ENCODE data around the gene MUSTN1.

Gene MUSTN1

DNA sequence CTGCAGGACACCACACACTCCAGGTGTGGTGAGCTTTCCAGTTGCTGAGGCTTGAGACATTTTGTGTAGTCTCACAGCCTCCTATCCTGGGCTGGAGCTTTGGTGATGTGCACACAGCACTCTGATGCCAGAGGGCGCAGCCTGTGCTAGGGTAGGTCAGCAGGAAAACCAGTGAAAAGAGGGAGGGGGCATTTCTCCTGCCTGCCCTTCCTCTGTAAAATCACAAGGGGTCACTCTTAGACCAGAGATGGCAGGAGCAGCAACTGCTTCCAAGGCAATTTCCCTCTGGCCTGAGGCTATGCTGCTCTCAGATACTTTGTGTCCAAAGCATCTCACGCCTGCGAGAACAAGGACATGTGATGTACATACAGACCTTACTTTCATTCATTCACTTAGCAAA, 16.5 kb upstream of the MUSTN1 start:
- peak in 1 of 4 experiments; percentile 2 for DNase-seq

DNA sequence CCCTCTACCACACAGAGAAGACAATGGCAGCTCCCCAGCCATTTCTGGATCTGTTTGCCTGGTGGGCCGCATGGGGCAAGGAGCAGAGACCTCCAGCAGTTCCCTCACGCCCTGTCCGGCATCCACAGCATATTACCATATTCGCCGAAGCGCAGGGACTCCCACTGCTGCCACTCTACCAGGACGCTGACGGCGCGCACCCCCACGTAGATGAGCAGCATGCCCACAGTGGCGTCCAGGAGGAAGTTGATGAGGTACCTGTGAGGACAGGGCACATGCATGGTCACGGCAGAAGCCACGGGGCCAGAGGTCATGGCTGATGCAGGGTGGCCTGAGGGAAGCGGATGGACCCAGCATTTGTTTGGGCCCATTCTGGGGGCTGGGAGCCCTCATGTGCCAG, 14.8 kb upstream of the MUSTN1 start:
- DNase-seq: no peak

DNA sequence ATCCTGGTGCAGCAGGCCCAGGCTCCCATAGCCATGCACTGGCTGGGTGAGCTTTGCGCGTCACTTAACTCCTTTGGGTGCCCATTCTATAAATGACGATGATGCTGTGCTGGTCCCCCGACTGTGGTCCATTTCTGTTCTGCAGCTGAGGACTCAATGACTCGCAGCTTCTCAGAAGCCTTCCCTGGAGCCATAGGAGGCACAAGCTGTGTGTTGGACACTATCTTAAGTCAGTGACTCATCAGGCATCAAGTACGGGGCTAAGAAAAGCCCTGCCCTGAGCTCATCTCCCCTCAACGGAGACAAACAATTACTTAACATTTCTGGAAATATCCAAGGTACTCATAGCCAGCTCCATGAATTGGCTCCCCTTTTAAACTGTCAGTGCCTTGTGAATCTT, 13.8 kb upstream of the MUSTN1 start:
- DNase-seq: no peak

DNA sequence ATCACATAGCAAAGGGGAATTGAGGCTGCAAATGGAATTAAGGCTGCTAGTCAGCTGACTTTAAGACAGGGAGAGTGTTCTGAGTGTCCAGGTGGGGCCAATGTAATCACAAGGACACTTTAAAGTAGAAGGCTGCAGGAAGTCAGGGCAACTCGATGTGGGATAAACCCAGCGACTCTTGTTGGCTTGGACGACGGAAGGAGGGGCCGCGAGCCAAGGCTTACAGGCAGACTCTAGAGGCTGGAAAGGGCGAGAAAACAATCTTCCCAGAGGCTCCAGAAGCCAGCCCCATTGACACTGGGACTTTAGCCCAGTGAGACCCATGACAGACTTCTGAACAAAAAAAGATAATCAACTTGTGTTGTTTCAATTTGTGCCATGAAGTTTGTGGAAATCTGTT, 12.9 kb upstream of the MUSTN1 start:
- no peak for DNase-seq

DNA sequence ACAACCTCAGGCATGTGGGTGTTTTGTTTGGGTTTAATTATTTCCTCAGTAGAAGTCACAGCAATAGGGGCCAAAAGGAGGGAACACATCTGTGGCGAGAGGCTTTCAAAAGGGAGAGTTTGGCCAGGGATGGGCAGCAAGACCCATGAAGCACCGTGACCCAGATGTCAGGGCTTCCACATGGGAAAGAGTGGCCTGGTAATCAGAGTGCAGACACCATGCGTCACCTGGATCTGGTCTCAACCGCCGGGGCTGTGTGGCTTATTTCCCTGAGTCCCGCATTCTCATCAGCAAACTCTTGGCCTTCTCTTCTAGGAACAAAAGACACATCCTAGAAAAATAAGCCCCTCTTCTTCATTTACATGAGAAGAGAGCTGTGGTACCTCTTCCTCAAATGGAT, 12.4 kb upstream of the MUSTN1 start:
- no peak for DNase-seq

DNA sequence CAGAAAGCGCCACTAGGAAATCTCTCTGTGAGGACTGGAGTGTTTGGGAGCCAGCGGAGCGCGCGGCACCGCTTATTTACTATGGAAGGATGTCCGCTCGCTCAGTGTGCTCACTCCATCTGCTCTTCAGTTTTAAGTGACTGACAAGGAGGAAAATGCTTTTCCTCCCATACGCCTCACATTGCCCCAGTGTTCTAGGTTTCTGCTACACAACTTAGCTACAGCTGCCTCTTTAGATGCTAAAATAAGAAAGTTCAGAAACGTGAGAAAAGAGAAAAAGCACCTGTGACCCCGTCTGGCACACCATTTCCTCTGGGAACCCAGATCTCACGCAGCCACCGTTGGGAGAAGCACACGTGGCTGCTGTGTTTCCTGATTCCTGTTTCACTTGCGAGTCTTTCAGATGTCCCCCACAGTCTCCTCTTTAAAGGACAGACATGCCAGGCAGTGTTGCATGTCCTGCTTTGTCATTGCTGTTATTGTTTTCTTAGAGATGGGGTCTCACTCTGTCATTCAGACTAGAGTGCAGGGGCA, 11.7 kb upstream of the MUSTN1 start:
- DNase-seq: no peak

DNA sequence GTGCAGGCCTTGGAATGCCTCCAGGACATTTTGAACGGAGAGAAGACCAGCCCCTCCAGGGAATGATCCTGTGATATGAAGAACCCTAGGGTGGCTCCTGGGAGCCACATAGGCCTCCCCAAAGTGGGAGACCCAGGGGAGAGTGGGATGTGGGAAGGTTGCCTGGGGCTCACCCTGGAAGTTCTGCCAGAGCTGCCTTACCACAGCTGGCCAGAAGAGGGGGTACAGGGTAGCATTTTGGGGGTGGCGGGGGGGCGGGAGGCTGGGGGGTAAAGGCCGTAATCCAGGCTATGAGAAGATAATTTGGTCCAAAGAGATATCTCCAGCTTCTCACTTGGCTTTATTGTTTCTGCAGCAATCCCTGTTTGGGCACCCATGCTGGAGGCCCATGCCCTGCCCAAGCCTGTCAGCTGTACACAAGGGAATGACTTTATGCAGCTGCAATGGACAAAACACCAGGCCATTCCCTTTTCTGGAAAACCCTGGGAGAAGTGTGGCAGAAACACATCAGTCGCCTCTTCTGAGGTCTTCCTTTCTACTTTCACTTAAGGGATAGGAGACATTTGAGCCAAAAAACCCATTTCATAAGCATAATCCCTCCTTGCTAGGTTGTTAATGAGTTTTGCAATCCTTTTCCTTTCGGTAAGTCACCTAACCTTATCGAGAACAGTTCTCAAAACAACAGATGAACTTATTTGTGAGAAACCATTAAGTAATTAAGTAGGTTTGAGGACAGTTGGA, 11.0 kb upstream of the MUSTN1 start:
- DNase-seq: peak in 1 of 4 experiments; percentile 13

DNA sequence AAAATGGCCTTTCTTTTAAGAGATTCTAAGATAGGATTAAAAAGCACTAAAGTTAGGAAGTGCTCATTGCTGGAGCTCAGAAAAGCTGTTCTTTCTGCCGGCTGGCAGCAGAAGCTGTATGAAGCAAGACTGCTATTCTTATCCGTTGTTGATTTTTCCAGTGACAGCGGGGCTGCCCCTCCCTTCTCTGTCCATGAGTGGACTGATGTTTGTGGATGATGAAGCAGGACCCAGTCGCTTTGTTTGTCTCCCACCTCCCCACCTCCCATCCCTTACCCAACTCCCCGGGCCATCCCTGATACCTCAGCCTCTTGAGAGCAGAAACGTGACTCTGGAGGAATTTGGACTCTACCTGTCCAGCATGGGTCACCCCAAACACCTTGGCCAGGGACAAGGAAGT, 10.3 kb upstream of the MUSTN1 start:
- DNase-seq: no peak

DNA sequence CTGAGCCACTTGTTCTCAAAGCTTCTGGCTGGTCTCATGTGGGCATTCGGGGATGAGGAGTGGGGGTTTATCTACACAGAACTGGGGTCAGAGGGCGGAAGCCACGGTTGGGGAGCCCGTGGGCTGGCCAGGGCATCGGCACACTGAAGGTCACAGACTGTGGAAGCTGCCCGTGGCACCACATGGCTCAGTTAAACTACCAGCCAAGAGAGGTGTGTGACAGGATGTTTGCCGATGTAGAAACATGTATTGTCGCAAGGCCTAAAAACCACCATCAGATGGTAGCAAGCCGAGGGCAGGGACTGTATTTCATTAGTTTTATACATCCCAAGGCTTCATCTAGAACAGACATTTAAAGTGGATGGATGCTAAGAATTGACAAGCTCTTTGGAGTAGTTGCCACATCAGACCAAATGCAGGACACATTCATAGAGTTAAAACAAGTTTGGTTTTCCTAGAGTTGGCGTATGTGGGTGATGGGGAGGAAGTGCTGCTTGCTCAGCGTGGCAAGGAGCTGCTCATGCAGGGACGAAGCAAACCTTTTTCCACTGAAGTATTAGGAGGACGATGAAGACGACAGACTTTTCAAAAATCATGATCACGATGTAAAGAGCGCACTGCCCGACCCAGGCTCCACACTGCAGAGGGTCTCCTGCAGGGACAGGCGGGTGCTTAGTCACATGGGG, 9.6 kb upstream of the MUSTN1 start:
- no peak for DNase-seq

DNA sequence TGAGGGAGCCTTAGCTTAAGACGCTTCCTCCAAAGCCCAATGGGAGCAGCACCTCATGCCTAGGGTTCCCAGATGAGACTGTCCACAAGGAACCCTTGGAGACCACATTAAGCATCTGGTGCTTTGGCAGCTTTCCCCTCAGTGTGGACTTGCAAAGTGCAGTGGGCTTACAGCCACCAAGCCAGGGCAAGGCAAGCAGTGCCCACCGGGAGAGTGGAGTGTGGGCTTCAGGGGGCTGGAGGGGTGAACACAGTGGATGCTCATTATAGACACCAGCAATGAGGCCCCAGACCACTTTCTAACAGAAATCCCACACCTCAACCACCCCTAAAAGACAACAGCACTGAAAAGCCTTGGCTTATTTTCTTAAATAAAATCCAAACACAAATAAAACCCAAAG, 9.1 kb upstream of the MUSTN1 start:
- no peak for DNase-seq

DNA sequence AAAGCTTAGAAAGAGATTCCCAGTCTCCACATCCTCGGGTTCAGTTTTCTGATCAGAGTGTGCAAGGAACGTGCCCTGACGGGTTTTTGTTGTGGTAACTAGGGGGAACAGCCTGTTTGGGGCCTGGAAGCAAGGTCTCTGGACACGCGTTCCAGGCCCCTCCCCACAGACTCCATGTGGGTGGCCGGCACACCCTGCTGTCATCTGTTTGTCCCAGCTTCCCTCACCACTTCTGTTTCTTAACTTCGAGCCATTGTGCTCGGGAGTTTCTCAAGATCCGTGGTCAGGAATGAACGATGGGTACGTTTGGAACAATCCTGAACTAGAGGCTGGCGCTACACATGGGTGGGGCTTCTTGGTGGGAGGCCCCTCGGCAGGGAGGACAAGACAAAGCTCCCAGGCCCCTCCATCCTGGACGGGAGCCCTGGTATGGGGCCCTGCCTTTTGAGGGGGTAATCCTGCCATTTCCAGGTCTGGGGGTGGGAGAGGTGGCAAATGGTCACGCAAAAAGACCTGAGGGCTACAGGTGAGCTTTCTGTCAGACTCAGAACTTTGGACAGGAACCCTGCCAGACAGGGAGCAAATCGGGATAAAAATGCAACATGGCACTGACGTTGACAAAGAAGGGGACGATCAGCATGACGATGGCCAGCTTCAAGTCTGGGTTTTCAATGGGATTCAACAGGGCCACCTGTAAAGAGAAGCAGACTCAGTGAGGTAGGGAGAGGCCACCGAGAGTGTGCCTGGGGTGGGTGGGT, 8.5 kb upstream of the MUSTN1 start:
- no peak for DNase-seq

DNA sequence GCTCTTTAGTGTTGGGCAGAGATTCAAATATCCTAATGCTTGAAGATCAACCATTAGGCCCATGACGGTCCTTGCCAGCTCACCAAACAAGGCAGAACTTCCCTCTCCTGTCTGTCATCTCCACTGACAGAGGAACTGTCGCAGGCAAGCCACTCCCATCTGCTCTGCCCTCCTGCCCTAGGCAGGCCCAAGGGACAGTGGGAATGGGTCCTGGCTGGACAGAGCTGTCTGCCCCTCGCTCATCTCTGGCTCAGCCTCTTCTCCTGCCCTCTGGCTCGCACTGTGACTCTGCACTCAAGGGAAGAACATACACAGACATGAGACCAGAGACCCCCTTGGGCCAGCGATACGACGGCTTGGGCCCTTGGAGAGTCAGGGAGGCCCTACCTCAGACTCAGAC, 7.6 kb upstream of the MUSTN1 start:
- no peak for DNase-seq

DNA sequence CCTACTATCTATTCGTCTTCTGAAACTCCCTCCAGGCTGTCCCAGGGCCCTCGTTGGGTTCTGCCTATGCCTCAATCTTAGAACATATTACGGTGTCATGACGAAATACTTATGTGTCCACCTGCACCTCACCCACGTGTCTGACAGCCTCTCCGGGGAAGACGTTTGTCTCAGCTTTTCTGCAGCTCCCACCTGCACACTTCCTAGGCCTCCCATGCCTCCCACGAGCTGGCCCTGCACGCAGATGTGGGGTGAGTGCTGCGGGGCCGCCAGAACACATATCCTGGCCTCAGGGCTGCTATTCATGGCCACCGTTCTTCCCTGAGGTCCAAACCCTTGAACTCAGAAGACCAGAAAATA, 7.1 kb upstream of the MUSTN1 start:
- no peak for DNase-seq

DNA sequence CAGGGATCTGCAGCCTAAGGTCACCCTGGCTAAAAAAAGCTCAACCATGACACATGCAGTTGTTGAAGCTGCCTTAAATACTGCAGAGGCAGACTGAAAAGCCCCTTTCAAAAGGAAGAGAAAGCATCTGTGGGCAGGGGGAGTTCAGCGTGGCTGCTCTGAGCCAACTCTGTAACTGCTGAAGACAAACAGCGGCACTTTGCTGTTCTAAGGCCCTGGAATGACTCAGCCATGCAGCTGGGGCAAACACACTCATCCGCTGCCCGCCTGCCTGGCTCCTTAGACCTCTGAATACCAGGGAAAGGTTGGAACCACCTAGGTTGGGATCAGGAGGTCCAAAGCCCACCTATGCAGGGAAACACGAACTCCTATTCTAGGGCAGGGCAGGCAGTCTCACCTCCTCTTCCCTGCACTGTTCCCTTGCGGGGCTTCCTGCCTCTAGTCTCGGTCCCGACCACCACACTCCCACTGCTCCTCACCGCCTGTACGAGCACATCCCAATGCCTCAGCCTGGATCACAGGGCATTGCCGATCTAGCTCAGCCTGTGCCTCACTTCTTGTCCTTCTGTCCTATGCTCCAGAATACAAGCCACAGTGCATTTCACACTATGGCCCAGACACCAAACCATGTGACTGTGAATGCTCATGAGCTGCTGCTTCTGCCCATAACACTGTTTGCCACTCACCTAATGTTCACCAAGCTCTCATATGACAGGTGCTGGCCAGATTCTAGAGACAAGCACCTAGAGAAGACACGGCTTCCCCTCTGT, 6.6 kb upstream of the MUSTN1 start:
- DNase-seq: no peak

DNA sequence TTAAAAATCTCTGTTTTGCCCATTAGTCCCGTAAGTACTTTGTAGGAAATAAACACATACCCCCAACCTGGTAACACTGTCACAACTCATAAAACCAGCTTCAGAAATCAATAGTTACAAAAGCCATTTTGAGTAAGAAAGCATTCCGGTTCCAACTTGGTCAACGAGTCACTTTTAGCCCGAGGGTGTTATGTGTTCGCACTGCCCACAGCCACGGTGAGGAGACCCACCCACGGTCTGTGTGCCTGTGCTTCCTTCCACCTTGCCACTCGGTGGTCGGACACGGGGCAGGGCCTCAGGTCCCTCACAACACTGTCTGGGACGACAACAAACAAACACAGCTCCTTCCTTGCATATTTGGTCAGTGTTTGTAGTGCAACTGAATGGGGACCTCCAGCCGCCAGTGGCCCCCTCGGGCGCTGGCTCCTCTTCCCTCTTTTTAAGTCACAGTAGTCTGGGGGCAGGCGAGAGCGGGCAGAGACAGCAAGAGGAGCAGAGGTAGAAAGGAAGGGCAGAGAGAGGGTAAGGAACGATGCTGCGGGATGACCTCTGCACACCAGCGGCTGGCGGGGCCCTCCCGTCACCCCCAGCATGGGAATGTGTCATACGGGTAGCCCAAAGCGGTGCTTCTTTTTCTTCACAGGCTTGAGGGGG, 5.2 kb upstream of the MUSTN1 start:
- no peak for DNase-seq

DNA sequence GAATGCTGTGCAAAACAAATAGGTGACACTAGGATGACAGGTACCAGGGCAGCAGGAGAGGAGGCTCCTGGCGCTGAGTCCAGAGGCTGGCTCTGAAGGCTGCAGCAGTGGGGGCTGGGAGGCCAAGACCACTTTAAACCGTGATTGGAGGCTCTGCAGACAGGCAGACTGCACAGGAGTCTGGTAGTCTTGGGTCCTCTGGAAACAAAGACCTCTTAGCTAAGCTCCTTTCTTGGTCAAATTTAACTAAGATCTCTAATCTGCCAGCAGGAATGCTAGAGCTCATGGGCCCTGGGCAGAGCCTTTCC, 4.4 kb upstream of the MUSTN1 start:
- DNase-seq: no peak

DNA sequence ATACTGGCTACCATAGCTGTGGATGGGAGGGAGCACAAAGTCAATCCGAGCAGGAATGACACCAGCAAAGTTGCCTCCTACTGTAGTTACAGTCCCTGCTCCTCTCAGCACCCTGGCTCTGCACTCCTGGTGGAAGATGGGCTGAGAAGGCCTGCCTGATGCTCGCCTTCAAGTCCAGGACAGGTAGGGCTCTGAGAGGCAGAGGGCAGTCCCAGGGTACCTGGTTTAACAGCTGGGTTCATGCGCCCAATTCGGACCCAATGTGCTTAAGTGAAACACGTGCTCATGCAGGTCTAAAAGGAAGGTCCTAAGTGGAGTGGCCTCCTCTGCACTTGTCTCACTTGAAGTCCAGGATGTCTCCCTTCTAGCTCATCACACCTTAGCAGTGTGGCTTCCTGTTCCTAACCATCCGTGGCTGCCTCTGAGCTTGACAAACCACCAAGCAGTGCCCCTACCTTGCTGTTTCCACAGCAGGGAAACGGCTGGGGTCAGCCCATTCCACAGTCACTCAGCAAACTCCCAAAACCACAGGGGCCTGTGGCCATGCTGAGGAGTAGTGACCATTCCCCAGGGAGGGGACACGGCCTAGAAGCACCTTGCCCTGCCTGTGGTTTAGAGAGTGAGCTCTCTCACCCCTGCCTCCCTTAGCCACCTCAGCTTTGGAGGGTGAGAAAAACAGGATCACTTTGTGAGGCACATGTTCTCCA, 3.9 kb upstream of the MUSTN1 start:
- DNase-seq: no peak

DNA sequence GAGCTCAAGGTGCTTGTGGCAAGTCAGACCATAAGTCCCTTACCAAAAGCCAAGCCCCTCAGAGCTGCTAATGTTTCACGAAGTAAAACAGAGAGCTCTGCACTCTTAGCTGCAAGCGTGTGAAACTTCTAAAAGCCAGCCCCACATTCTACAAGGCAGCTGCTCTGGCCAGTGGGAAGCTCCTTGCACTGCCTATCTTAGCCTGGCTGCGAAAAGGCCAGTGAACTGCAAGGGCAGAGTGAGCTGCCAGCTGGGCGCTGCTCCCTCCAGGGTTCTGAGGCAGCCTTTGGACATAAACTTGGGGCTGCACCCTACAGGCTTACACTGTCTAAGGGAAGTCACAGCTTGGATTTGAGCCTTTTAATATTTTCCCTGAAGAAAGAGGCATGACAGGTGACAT, 2.2 kb upstream of the MUSTN1 start:
- no peak for DNase-seq

DNA sequence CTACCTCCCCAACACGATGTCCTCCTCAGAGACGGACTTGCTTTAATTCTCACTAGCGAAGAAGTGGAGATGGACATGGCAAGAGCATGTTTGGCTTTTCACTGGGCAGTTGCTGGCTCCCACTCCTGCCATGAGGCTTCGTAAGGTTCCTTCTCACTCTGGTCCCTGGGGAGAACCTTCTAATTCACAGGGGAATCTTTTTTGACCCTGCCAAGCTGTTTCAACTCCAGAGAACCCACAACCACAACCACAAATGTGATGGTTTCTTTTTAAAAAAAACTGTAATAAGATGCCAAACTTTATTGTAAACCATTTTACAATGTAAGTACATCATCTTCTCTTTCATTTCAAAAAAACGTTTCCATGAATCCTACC, 1.6 kb upstream of the MUSTN1 start:
- DNase-seq: no peak

DNA sequence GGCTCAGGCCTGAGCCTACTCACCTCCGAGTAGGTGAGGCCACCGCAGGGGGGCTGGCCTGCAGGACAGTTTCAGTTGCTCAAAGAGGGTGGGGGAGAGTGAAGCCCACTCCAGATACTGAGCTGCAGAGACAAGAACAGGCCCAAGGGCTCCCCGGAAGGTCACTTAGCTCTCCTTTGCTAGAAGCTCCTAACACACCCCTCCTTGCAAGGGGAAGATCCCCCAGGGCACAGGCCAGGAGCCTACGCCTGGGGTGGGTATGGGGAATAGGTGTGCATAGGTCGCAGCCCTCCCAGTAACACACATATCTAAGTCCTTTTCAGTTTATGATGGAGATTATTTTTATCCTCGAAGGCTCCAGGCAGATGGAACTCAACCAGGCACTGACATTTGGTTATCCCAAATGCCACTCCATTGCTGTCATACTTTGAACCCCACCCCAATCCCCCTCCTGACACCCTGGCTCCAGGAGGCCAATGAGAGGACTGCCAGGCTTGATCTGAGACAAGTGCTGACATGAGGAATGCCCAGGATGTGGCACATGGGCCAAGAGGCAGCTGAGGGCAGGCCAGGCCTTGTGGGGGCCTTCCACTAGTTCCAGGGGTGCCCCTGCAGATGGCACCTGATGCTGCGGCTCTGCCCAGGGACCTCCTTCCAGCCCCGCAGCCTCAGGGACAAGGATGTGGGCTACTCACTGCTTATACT, 1.1 kb upstream of the MUSTN1 start:
- no peak for DNase-seq

DNA sequence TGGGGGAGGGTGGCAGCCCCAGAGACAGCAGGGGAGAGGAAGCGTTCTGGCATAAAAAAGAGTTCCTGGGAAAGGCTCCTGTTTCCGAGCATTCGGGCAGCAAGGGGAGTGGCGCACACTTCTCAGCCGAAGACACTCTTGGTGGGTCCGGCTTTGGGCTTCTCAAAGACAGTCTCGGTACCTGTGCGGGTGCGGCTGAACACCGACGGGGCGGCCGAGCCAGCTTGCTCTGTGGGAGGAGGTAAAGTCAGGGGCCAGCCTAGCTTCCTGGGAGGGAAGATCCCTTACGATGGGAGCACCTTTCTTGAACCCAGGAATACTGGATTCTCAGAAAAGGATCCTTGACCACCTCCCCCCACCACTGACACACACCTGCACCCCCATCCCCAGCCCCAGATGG, 1.6 kb downstream of the MUSTN1 start:
- no peak for DNase-seq

Data from activated naive CD4-positive, alpha-beta T cell (primary cell).